A673 (cell line): ENCODE results near the gene APEX2.

Experiments
- EZH2 ChIP-seq: fragments of 200-600 bp; sonication (generic); IDR thresholded peaks from 2 replicates; pipeline ENCODE4 v1.6.1; 2017; ENCODE audit warnings: borderline replicate concordance, low read depth, mild to moderate bottlenecking, mixed read lengths, antibody characterized with exemption, low read length; ENCODE audit not compliant: poor library complexity, severe bottlenecking
- TF ChIP-seq, protein P1 (sequence below): fragments of 300-800, 200-600 bp; sonication (generic); conservative IDR thresholded peaks from 2 replicates; pipeline ENCODE4 v1.5.1; 2017; ENCODE audit warnings: low read depth, mild to moderate bottlenecking, antibody characterized with exemption, low read length, moderate library complexity, mixed read lengths

DNA sequence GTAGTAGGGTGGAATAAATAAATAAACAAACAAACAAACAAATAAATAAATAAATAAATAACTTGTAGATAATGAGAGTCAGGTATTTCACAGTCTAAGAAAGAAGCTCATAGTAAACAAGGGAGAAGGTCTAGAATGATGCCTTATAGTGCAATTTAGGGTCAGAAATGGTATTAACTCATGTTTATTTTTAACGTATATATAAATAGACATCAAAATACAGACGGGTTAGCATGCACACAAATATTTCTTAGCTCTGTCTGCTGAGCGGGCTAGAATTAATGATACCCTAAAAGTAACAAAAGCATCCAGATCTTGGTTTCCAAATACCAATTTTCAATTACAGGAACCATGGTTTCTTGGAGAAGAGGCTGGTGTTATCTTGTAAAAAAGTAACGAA is 22.8 kb upstream of the APEX2 start:
- TF ChIP-seq, protein P1, sequence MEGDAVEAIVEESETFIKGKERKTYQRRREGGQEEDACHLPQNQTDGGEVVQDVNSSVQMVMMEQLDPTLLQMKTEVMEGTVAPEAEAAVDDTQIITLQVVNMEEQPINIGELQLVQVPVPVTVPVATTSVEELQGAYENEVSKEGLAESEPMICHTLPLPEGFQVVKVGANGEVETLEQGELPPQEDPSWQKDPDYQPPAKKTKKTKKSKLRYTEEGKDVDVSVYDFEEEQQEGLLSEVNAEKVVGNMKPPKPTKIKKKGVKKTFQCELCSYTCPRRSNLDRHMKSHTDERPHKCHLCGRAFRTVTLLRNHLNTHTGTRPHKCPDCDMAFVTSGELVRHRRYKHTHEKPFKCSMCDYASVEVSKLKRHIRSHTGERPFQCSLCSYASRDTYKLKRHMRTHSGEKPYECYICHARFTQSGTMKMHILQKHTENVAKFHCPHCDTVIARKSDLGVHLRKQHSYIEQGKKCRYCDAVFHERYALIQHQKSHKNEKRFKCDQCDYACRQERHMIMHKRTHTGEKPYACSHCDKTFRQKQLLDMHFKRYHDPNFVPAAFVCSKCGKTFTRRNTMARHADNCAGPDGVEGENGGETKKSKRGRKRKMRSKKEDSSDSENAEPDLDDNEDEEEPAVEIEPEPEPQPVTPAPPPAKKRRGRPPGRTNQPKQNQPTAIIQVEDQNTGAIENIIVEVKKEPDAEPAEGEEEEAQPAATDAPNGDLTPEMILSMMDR: no peak
- TF ChIP-seq EZH2: no peak
